ENCODE data around the gene HNRNPA3. TPM values are rescaled to one million over a fixed set of nuclear protein-coding genes. Genes with fewer than 3 reads are reported as not detected.
"Not testable (repeated sequence)": the region's sequence is repeated elsewhere in the genome, so short reads cannot be mapped to it uniquely, and the experiment has no call there.

HNRNPA3 gene
- total and polyA plus RNA-seq, 5 donors: 66.9 to 110 (median 78.7) TPM

DNA sequence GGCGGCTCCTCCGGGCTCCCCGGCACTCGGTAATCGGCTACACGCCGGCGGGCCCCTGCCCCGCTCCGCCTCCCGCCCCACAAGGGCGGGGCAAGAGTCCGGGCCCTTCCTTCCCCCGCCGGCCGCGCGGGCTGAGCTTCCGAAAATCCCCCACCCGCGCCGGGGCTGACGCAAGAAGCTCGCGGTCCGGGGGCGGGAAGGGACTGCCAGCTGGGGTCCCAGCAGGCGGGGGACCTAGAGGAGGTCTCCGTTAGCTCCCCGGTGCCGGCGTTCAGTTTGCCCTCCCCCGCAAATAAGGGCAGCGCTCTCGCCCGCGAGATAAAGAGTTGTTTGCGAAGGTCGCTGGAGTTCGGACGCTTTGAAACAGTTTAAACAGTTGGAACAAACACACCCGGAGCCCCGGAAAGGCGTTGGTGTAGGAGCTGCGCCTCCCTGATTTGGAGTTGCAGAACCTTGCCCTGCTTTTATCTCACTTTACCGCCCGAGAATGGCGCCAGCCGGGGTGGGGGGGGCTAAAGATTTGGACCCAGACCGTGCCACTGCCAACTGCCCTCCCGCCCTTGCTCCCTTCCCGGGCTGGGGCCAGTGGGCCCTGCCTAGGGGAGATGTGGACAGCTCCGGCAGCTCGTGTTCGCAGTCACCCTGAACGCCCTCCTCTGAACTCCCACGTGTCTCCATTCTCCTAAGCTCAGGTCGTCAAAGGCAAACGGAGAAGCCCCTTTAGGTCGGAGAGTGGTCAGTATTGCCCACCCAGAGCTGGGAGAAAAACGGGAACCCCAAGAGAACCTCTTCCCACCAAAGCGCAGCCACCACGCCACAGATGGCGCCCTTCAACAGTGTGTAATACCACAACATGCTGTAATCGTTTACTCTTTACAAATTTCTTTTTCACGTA is 52.3 kb downstream of the HNRNPA3 start, which contains the start of gene NFE2L2:
Gene NFE2L2, minus strand, starts transcription at position 35 of the 895 bp plus-strand sequence. CDS start 151 bp downstream, outside the sequence.
- H3K27ac ChIP-seq (ENCODE audit: low read length): peak within 1 kb of the TSS; percentile 100
- under 1% methylated on average over 66 of the region's 66 CpGs for WGBS

DNA sequence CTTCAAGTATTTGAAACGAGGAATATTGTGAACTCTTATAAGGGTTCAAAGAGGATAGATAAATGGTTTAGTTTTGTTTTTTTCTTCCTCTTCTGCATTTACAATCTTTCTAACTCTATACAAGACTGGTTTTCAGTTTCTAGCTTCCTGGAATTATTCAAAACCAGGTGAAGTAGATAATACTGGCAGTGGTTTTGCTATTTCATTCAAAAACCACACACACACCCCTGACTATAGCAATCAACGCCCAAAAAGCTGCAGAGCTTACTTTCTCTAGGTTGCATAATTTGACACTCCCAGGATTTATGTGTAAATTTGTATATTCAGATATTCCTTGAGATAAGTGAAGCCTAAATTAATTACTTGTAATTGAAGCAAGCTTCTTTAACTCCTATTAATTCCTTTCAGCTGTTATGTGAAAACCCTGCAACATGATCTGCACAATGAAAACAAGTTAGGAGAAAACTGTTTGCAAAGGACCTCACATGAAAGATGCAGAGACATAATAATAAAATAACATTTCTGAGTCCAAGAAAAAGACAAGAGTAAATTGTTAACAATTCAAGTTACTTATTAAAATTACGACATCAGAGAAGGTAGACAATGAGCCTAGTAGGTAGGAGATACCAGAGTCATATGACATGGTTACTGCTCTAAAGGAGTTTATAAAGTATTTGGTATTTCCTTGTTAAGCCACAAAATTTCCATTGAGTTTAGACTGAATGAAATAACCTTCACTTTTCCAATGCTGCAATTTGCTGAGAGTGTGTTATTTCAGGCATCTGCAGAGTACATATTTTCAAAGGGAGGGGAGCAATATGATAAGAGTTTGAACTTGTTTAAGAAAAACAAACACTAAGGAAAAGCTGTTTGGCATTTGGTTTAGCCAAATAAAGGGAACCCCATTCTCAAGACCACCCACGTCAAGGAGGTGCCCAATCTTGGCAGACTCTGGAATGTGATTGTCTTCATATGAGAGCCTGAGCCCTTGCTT is 53.5 kb downstream of the HNRNPA3 start:
- no peak for ATAC-seq
- 30% methylated on average over 4 of the region's 4 CpGs for WGBS
- Histone ChIP-seq H3K9me3 (ENCODE audit: control insufficient read depth, low read length) (no peaks in the 10 kb centered on the region), H3K4me1 (ENCODE audit: control insufficient read depth, insufficient read depth, low read length) (no peaks in the 10 kb centered on the region), H3K27ac (ENCODE audit: low read length) (peak overlapping the region; percentile 67), H3K4me3 (ENCODE audit: low read length) (no peak overlapping the region), H3K27me3 (ENCODE audit: control insufficient read depth, insufficient read depth) (no peaks in the 10 kb centered on the region)
- no peak for DNase-seq
- intact Hi-C loops (cut with DNase I): loop anchor here in 3 of 4 donors (10.0 kb wide), 3 partner anchors 69 to 129 kb away; partner anchors contain the start of gene AGPS (in 1 of the 3)

More for the DNA sequence above, 52.3 kb downstream of the HNRNPA3 start, which contains the start of gene NFE2L2:
- intact Hi-C loops (cut with DNase I): loop anchor here (5.0 to 10.0 kb wide), 6 partner anchors 53 to 130 kb away; partner anchors contain the start of genes HNRNPA3 (in 2 of the 4) and AGPS (in 1 of the 4)
- Histone ChIP-seq H3K4me3 (ENCODE audit: low read length) (peak within 1 kb of the TSS; percentile 90), H3K4me1 (ENCODE audit: control insufficient read depth, insufficient read depth, low read length) (no peaks in the 10 kb centered on the region), H3K27me3 (ENCODE audit: control insufficient read depth, insufficient read depth) (no peaks in the 10 kb centered on the region), H3K9me3 (ENCODE audit: control insufficient read depth, low read length) (no peaks in the 10 kb centered on the region)
- ATAC-seq (peak; percentile 89 to 90), DNase-seq (peak; percentile 95 to 98 (median 97))

DNA sequence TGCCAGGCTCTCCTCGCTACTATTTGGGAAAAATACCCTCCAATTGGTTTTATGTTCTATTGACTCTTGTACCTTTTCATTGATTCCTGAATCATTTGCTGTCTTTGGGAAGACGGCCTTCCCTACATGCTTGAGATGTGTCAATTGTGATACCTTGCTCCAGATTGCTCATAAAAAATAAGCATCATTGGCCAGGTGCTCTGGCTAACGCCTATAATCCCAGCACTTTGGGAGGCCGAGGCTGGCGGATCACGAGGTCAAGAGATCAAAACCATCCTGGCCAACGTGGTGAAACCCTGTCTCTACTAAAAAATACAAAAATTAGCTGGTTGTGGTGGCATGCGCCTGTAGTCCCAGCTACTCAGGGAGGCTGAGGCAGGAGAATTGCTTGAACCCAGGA is 54.4 kb downstream of the HNRNPA3 start:
- H3K4me1 ChIP-seq (ENCODE audit: control insufficient read depth, insufficient read depth, low read length): not testable (repeated sequence)
- WGBS: 96% methylated on average over 8 of the region's 8 CpGs
- intact Hi-C loops (cut with DNase I): loop anchor here in 3 of 4 donors (10.0 kb wide), 3 partner anchors 68 to 128 kb away; partner anchors contain the start of gene AGPS (in 1 of the 3)

DNA sequence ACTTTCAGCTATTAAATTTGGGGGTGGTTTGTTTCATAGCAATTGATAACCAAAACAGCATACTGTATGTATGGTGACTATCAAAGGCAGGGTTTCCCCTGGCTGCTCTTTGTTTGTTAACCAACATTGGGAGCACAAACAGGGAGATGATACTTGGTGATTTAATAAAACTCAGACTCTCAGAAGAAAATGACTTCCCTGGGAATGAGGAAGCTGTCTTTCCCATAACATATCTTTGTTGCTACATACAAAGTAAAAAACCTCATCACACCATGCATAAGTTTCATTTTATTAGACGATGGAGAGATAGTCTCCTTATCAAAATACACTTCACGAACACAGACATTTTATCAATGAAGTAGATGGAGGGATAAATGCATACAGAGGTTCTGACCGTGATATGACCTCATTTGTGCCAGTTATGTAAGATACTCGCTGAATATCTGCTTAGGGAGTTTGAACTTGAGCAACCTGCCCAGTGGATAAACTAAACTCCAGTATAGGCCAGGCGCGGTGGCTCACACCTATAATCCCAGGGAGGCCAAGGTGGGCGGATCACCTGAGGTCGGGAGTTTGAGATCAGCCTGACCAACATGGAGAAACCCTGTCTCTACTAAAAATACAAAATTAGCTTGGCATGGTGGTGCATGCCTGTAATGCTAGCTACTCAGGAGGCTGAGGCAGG is 55.7 kb downstream of the HNRNPA3 start:
- intact Hi-C loops (cut with DNase I): loop anchor here in 3 of 4 donors (10.0 kb wide), 3 partner anchors 66 to 126 kb away; partner anchors contain the start of gene AGPS (in 1 of the 3)
- Histone ChIP-seq H3K27ac (ENCODE audit: low read length) (no peak overlapping the region), H3K27me3 (ENCODE audit: control insufficient read depth, insufficient read depth) (no peaks in the 10 kb centered on the region), H3K9me3 (ENCODE audit: control insufficient read depth, low read length) (no peaks in the 10 kb centered on the region), H3K4me3 (ENCODE audit: low read length) (no peak overlapping the region), H3K4me1 (ENCODE audit: control insufficient read depth, insufficient read depth, low read length) (no peaks in the 10 kb centered on the region)
- ATAC-seq (no peak), DNase-seq (no peak)
- 84% methylated on average over 8 of the region's 8 CpGs for WGBS

More for the DNA sequence above, 54.4 kb downstream of the HNRNPA3 start:
- H3K27me3 ChIP-seq (ENCODE audit: control insufficient read depth, insufficient read depth); H3K27ac ChIP-seq (ENCODE audit: low read length); H3K4me3 ChIP-seq (ENCODE audit: low read length); DNase-seq; H3K9me3 ChIP-seq (ENCODE audit: control insufficient read depth, low read length); ATAC-seq: not testable (repeated sequence)

DNA sequence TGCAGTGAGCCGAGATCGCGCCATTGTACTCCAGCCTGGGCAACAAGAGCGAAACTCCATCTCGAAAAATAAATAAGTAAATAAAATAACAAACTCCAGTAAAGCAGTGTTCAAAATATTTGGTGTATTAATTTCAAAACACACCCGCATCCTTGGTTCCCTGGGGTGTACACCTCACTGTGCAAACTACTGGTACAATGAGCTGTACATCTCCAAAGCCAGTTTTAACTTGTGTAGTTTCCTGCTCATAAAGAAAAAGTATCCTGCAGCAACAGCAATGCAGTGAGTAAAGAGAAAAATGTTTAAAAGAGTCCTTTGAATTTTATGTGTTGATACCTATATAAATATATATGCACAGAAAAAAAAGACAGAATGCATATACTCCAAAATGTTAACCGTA is 56.3 kb downstream of the HNRNPA3 start:
- intact Hi-C loops (cut with DNase I): loop anchor here in 3 of 4 donors (10.0 kb wide), 3 partner anchors 66 to 126 kb away; partner anchors contain the start of gene AGPS (in 1 of the 3)
- 98% methylated on average over 7 of the region's 7 CpGs for WGBS

DNA sequence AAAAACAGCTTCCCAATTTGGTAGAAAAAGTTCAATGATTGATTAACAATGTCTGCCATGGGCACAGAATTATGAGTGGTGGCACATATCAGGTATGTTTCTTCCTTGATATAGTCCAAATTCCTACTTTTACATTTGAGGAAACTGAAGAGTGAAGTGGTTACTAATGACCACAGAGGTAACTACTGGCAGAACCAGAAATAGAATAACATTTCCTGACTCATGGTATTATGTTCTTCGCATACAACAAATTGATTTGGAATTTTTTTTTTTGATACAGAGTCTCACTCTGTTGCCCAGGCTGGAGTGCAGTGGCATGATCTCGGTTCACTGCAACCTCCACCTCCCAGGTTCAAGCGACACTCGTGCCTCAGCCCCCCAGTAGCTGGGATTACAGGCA is 57.9 kb downstream of the HNRNPA3 start:
- intact Hi-C loops (cut with DNase I): no loop called here
- no peak for ATAC-seq
- no peak for DNase-seq
- Histone ChIP-seq H3K27me3 (ENCODE audit: control insufficient read depth, insufficient read depth) (no peaks in the 10 kb centered on the region), H3K9me3 (ENCODE audit: control insufficient read depth, low read length) (no peaks in the 10 kb centered on the region), H3K4me3 (ENCODE audit: low read length) (no peak overlapping the region), H3K27ac (ENCODE audit: low read length) (no peak overlapping the region), H3K4me1 (ENCODE audit: control insufficient read depth, insufficient read depth, low read length) (no peaks in the 10 kb centered on the region)
- WGBS: 92% methylated on average over 4 of the region's 4 CpGs

More for the DNA sequence above, 56.3 kb downstream of the HNRNPA3 start:
- DNase-seq (no peak), ATAC-seq (no peak)
- H3K27ac ChIP-seq (ENCODE audit: low read length): no peak overlapping the region
- H3K4me3 ChIP-seq (ENCODE audit: low read length): no peak overlapping the region
- no peaks in the 10 kb centered on the region for H3K9me3 ChIP-seq (ENCODE audit: control insufficient read depth, low read length)
- no peaks in the 10 kb centered on the region for H3K27me3 ChIP-seq (ENCODE audit: control insufficient read depth, insufficient read depth)
- H3K4me1 ChIP-seq (ENCODE audit: control insufficient read depth, insufficient read depth, low read length): no peaks in the 10 kb centered on the region

DNA sequence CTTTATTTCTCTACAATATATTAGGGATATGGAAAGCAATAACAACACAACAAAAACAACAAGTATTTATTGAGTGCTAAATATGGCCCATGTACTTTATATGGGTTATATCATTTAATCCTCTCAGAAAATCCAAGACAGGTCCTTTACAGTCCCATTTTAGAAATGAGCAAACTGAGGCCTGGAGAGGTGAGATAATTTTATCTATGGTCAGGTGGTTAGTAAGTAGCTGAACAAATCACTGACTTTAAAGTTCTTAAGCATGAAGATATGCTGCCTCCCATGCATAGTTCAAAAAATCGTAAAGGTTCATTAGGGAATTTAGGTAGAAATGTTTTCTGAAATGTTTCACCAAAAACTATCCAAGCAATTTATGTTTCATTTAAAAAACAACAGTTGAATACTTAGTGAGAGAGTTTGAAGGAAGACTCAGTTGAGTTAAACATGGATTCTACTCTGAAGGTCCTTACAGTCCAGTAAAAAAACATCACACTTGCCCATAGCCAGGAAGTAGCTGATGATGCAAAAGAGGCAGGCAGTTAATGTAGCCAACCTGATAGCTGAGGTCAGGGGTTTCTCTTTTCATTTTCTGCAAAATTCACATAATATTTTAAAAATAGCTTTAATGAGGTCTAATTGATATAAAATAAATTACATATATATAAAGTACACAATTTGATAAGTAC is 59.5 kb downstream of the HNRNPA3 start:
- no peak for ATAC-seq

DNA sequence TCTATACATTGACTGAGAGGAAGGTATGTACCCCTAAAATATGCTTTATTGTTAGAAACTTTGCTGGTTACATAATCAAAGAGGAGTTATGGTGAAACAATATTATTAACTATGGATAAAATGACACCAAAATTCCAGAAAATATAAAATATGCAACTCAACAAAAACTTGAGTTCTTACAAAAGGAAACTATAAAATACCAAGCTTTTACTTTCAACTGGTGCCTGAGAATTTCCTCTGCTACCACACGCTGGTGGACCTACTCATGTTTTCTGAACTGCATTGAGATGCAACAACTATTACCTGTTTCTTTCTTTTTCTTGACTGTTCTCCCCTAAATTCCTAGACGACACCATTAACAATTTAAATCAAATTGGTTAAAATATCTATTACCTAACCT is 60.2 kb downstream of the HNRNPA3 start:
- Histone ChIP-seq H3K4me1 (ENCODE audit: control insufficient read depth, insufficient read depth, low read length) (no peaks in the 10 kb centered on the region), H3K27ac (ENCODE audit: low read length) (no peak overlapping the region), H3K27me3 (ENCODE audit: control insufficient read depth, insufficient read depth) (no peaks in the 10 kb centered on the region), H3K4me3 (ENCODE audit: low read length) (no peak overlapping the region), H3K9me3 (ENCODE audit: control insufficient read depth, low read length) (no peaks in the 10 kb centered on the region)
- WGBS: 80% methylated on average over 2 of the region's 2 CpGs
- ATAC-seq: no peak
- intact Hi-C loops (cut with DNase I): no loop called here
- DNase-seq: no peak

More for the DNA sequence above, 59.5 kb downstream of the HNRNPA3 start:
- Histone ChIP-seq H3K27me3 (ENCODE audit: control insufficient read depth, insufficient read depth) (no peaks in the 10 kb centered on the region), H3K4me3 (ENCODE audit: low read length) (no peak overlapping the region), H3K4me1 (ENCODE audit: control insufficient read depth, insufficient read depth, low read length) (no peaks in the 10 kb centered on the region), H3K27ac (ENCODE audit: low read length) (no peak overlapping the region), H3K9me3 (ENCODE audit: control insufficient read depth, low read length) (no peaks in the 10 kb centered on the region)
- WGBS: 96% methylated on average over 1 of the region's 1 CpG
- no peak for DNase-seq
- intact Hi-C loops (cut with DNase I): no loop called here

DNA sequence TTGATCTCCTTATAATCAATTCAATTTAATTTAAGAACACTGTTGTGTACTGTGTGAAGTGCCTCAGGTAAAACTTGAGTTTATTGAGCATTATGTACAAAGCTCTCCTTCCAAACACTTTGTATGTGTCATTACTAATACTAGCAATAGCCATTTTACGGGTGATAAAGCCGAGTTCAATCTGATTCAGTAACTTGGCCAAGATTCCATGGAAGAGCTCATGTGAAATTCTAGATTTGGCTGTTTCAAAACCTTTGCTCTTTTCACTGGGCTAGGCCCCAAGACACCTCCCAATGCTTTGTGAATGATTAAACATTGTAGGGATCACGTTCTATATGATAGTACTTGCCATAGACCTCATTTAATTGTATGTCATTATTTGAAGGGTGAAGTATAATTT is 60.8 kb downstream of the HNRNPA3 start:
- DNase-seq (no peak), ATAC-seq (peak in 1 of 2 donors; percentile 26)
- WGBS: 58% methylated on average over 3 of the region's 3 CpGs
- Histone ChIP-seq H3K4me1 (ENCODE audit: control insufficient read depth, insufficient read depth, low read length) (no peaks in the 10 kb centered on the region), H3K27me3 (ENCODE audit: control insufficient read depth, insufficient read depth) (no peaks in the 10 kb centered on the region), H3K9me3 (ENCODE audit: control insufficient read depth, low read length) (no peaks in the 10 kb centered on the region), H3K27ac (ENCODE audit: low read length) (no peak overlapping the region), H3K4me3 (ENCODE audit: low read length) (no peak overlapping the region)
- intact Hi-C loops (cut with DNase I): no loop called here
